Activated naive CD8-positive, alpha-beta T cell treated with anti-CD3 and anti-CD28 coated beads for 36 hours (primary cell): ENCODE measurements around the gene YWHAB. TPM values are rescaled to one million over a fixed set of nuclear protein-coding genes. Genes with fewer than 3 reads are reported as not detected.

Experiments used
- DNase-seq: peaks from one replicate; pipeline ENCODE4 v3.0.0; 2021
- H3K27ac Mint-ChIP-seq: one replicate; pipeline ENCODE4 v1.8.0; 2022; ENCODE audit warnings: mild to moderate bottlenecking, moderate library complexity, mixed read lengths
- H3K27me3 Mint-ChIP-seq: one replicate; pipeline ENCODE4 v1.8.0; 2022; ENCODE audit warnings: mild to moderate bottlenecking, mixed read lengths
- H3K36me3 Mint-ChIP-seq: one replicate; pipeline ENCODE4 v1.8.0; 2021; ENCODE audit warnings: mild to moderate bottlenecking, mixed read lengths
- H3K4me1 Mint-ChIP-seq: one replicate; pipeline ENCODE4 v1.8.0; 2021; ENCODE audit warnings: mixed read lengths
- H3K4me3 Mint-ChIP-seq: one replicate; pipeline ENCODE4 v1.8.0; 2022; ENCODE audit warnings: mild to moderate bottlenecking, moderate library complexity, mixed read lengths
- H3K9me3 Mint-ChIP-seq: one replicate; pipeline ENCODE4 v1.8.0; 2022; ENCODE audit warnings: mixed read lengths
- total RNA-seq, 2 experiments: library from RNA; stranded (reverse); gene quantifications; one replicate each; pipeline ENCODE4 v1.2.3, GENCODE V29; 2021

The YWHAB gene
- total RNA-seq, 2 experiments from 2014 or later: 247 TPM

- Mint-ChIP-seq H3K4me3 (no peak overlapping the region), H3K4me1 (peaks cover 8% of the 10 kb centered on the region), H3K27me3 (no peaks in the 10 kb centered on the region), H3K27ac (peak overlapping the region; percentile 8), H3K36me3 (peaks cover 30% of the 10 kb centered on the region), H3K9me3 (no peaks in the 10 kb centered on the region)
- no peak for DNase-seq
Observed at GRCh38 chr20:44946271-44946852, 60.9 kb downstream of the YWHAB start.

GRCh38 chr20:44948107-44948506, 62.6 kb downstream of the YWHAB start:
- Mint-ChIP-seq H3K4me3 (no peak overlapping the region), H3K9me3 (no peaks in the 10 kb centered on the region), H3K36me3 (peaks cover 32% of the 10 kb centered on the region), H3K4me1 (peaks cover 10% of the 10 kb centered on the region), H3K27ac (no peak overlapping the region), H3K27me3 (no peaks in the 10 kb centered on the region)
- no peak for DNase-seq

- Mint-ChIP-seq H3K27me3 (no peaks in the 10 kb centered on the region), H3K9me3 (no peaks in the 10 kb centered on the region), H3K27ac (no peak overlapping the region), H3K4me1 (peaks cover 10% of the 10 kb centered on the region), H3K4me3 (no peak overlapping the region), H3K36me3 (peaks cover 35% of the 10 kb centered on the region)
- DNase-seq: no peak
Observed at GRCh38 chr20:44948513-44948912, 63.0 kb downstream of the YWHAB start.

- peaks cover 50% of the 10 kb centered on the region for H3K36me3 Mint-ChIP-seq
- no peak overlapping the region for H3K4me3 Mint-ChIP-seq
- no peak overlapping the region for H3K27ac Mint-ChIP-seq
- no peak for DNase-seq
- H3K4me1 Mint-ChIP-seq: peaks cover 15% of the 10 kb centered on the region
- H3K27me3 Mint-ChIP-seq: no peaks in the 10 kb centered on the region
- H3K9me3 Mint-ChIP-seq: no peaks in the 10 kb centered on the region
Observed at GRCh38 chr20:44950368-44950767, 64.9 kb downstream of the YWHAB start.

- DNase-seq: no peak
- no peaks in the 10 kb centered on the region for H3K9me3 Mint-ChIP-seq
- H3K4me1 Mint-ChIP-seq: peaks cover 23% of the 10 kb centered on the region
- H3K27ac Mint-ChIP-seq: no peak overlapping the region
- H3K27me3 Mint-ChIP-seq: no peaks in the 10 kb centered on the region
- H3K36me3 Mint-ChIP-seq: peaks cover 64% of the 10 kb centered on the region
- no peak overlapping the region for H3K4me3 Mint-ChIP-seq
Observed at GRCh38 chr20:44952731-44953130, 67.2 kb downstream of the YWHAB start.

GRCh38 chr20:44954211-44954610, 68.7 kb downstream of the YWHAB start:
- H3K27me3 Mint-ChIP-seq: no peaks in the 10 kb centered on the region
- peaks cover 72% of the 10 kb centered on the region for H3K36me3 Mint-ChIP-seq
- H3K4me3 Mint-ChIP-seq: no peak overlapping the region
- H3K4me1 Mint-ChIP-seq: peaks cover 35% of the 10 kb centered on the region
- H3K27ac Mint-ChIP-seq: no peak overlapping the region
- no peaks in the 10 kb centered on the region for H3K9me3 Mint-ChIP-seq
- no peak for DNase-seq

- no peak for DNase-seq
- H3K9me3 Mint-ChIP-seq: no peaks in the 10 kb centered on the region
- H3K36me3 Mint-ChIP-seq: peaks cover 71% of the 10 kb centered on the region
- H3K27ac Mint-ChIP-seq: no peak overlapping the region
- H3K27me3 Mint-ChIP-seq: no peaks in the 10 kb centered on the region
- H3K4me3 Mint-ChIP-seq: no peak overlapping the region
- peaks cover 39% of the 10 kb centered on the region for H3K4me1 Mint-ChIP-seq
Observed at GRCh38 chr20:44955270-44955669, 69.8 kb downstream of the YWHAB start.

GRCh38 chr20:44956410-44956809, 70.9 kb downstream of the YWHAB start:
- peaks cover 49% of the 10 kb centered on the region for H3K4me1 Mint-ChIP-seq
- no peak for DNase-seq
- H3K36me3 Mint-ChIP-seq: peaks cover 65% of the 10 kb centered on the region

More at GRCh38 chr20:44956410-44956809, 70.9 kb downstream of the YWHAB start:
- Mint-ChIP-seq H3K27ac (no peak overlapping the region), H3K27me3 (no peaks in the 10 kb centered on the region), H3K9me3 (no peaks in the 10 kb centered on the region), H3K4me3 (no peak overlapping the region)

Other genes starting within 250 kb of the YWHAB start
- 10 to 100 TPM; 25.6 to 27.0 TPM for gene ADA, start 234.0 kb upstream of the YWHAB start, total RNA-seq
- gene CCN5, start 170.3 kb upstream of the YWHAB start, total RNA-seq: not detected
- gene KCNK15, start 139.8 kb upstream of the YWHAB start, total RNA-seq: under 1 TPM; 0.31 to 0.48 TPM
- gene RIMS4, start 75.2 kb upstream of the YWHAB start, total RNA-seq: under 1 TPM in 1 of 2 experiments, not detected in 1; 0.08 TPM
- gene PABPC1L, start 24.4 kb downstream of the YWHAB start, total RNA-seq: 10 to 100 TPM; 75.3 to 79.3 TPM
- 10 to 100 TPM; 72.9 to 75.1 TPM for gene TOMM34, start 74.7 kb downstream of the YWHAB start, total RNA-seq
- 100 to 1,000 TPM; 180 to 198 TPM for gene STK4, start 80.8 kb downstream of the YWHAB start, total RNA-seq
- gene KCNS1, start 215.4 kb downstream of the YWHAB start, total RNA-seq: under 1 TPM; 0.56 to 0.70 TPM
- gene WFDC5, start 229.5 kb downstream of the YWHAB start, total RNA-seq: under 1 TPM in 1 of 2 experiments, not detected in 1; 0.23 TPM
- gene WFDC12, start 238.8 kb downstream of the YWHAB start, total RNA-seq: not detected